ENCODE results near the gene DNAL1.

GRCh38 chr14:73739899-73740617 is 95.3 kb downstream of the DNAL1 start:
- TF ChIP-seq CTCF (IDR thresholded peaks at IDR 0.05 in 2 of 3, conservative IDR thresholded peaks at IDR 0.05 in 1 of 3; ENCODE audit: borderline replicate concordance in 1 of 3, insufficient read depth in 1 of 3, low read depth in 2 of 3, low read length in 2 of 3), result no peak
- no peak for TF ChIP-seq POLR2A (IDR thresholded peaks at IDR 0.05; ENCODE audit: borderline replicate concordance, extremely low read depth, insufficient read depth, insufficient read length)
- no peak for TF ChIP-seq RAD21 (IDR thresholded peaks at IDR 0.05; ENCODE audit: low read depth)
- TF ChIP-seq FOSL1 (IDR thresholded peaks at IDR 0.05; ENCODE audit: low read depth), result no peak
- TF ChIP-seq SIN3A (IDR thresholded peaks at IDR 0.05; ENCODE audit: low read depth), result no peak
- TF ChIP-seq MAX (IDR thresholded peaks at IDR 0.05), result no peak
- no peak for TF ChIP-seq REST (IDR thresholded peaks at IDR 0.05; ENCODE audit: low read depth)
